ENCODE measurements around the gene CBLB. TPM values are rescaled to one million over a fixed set of nuclear protein-coding genes. Genes with fewer than 3 reads are reported as not detected.
"Not testable (repeated sequence)": the region's sequence is repeated elsewhere in the genome, so short reads cannot be mapped to it uniquely, and the experiment has no call there.

CBLB gene
- total and polyA plus RNA-seq, 12 donors: 20.4 to 58.9 (median 33.5) TPM

GRCh38 chr3:105762749-105763658 lies 105.8 kb downstream of the CBLB start:
- Histone ChIP-seq H3K4me3 (no peak overlapping the region), H3K27ac (no peak overlapping the region), H3K4me1 (replicated peaks in 1 of 2) (no peaks in the 10 kb centered on the region), H3K9me3 (replicated peaks in 1 of 3) (no peaks in the 10 kb centered on the region), H3K27me3 (no peaks in the 10 kb centered on the region), H3K36me3 (replicated peaks in 1 of 2) (no peaks in the 10 kb centered on the region)
- intact Hi-C loops (cut with DNase I): no loop called here
- WGBS, 4 donors: 95 to 97% (median 95%) methylated on average over 10 to 13 of the region's 13 CpGs
- no peak for TF ChIP-seq POLR2A (IDR thresholded peaks at IDR 0.05)
- no peak for TF ChIP-seq CTCF (IDR thresholded peaks at IDR 0.05)
- DNase-seq: no peak

- WGBS, 4 donors: 92 to 100% (median 97%) methylated on average over 1 of the region's 1 CpG
- H3K4me1 ChIP-seq (replicated peaks in 1 of 2); H3K27me3 ChIP-seq; DNase-seq; H3K27ac ChIP-seq; H3K4me3 ChIP-seq; H3K9me3 ChIP-seq (replicated peaks in 1 of 3); intact Hi-C loops (cut with DNase I); H3K36me3 ChIP-seq (replicated peaks in 1 of 2): not testable (repeated sequence)
These were observed 106.6 kb downstream of the CBLB start for GRCh38 chr3:105762214-105762613.

- DNase-seq: no peak
- TF ChIP-seq POLR2A (IDR thresholded peaks at IDR 0.05) (no peak), CTCF (IDR thresholded peaks at IDR 0.05) (no peak)
- intact Hi-C loops (cut with DNase I): no loop called here
- no peaks in the 10 kb centered on the region for H3K9me3 ChIP-seq (replicated peaks in 1 of 3)
- H3K4me3 ChIP-seq: no peak overlapping the region
- H3K27me3 ChIP-seq: no peaks in the 10 kb centered on the region
- H3K27ac ChIP-seq: no peak overlapping the region
- WGBS, 4 donors: 88 to 97% (median 95%) methylated on average over 1 to 6 of the region's 6 CpGs
- no peaks in the 10 kb centered on the region for H3K36me3 ChIP-seq (replicated peaks in 1 of 2)
- no peaks in the 10 kb centered on the region for H3K4me1 ChIP-seq (replicated peaks in 1 of 2)
These were observed 109.3 kb downstream of the CBLB start for GRCh38 chr3:105759442-105760078.

- H3K27ac ChIP-seq: no peak overlapping the region
- no peak overlapping the region for H3K4me3 ChIP-seq
- no peaks in the 10 kb centered on the region for H3K4me1 ChIP-seq (replicated peaks in 1 of 2)
- H3K27me3 ChIP-seq: no peaks in the 10 kb centered on the region
- TF ChIP-seq CTCF (IDR thresholded peaks at IDR 0.05) (no peak), POLR2A (IDR thresholded peaks at IDR 0.05) (no peak)
- H3K9me3 ChIP-seq (replicated peaks in 1 of 3): no peaks in the 10 kb centered on the region
- 97 to 99% (median 97%) methylated on average over 6 to 9 of the region's 9 CpGs for WGBS, 4 donors
- no peaks in the 10 kb centered on the region for H3K36me3 ChIP-seq (replicated peaks in 1 of 2)
- intact Hi-C loops (cut with DNase I): no loop called here
- DNase-seq: no peak
These were observed 110.4 kb downstream of the CBLB start for GRCh38 chr3:105758451-105758850.

All from adrenal gland (tissue), 12 donors.